NCI-H345 (cell line): Measurements from ENCODE around the gene MT1M.
A peak's percentile ranks its signal among the peaks of the same experiment; 100 is the strongest.
"Not testable (repeated sequence)": the region's sequence is repeated elsewhere in the genome, so short reads cannot be mapped to it uniquely, and the experiment has no call there.

ENCODE experiments used
- DNase-seq: peaks from one replicate; lab custom pipeline; 2025; lab: John Stamatoyannopoulos, UW

MT1M gene

GRCh38 chr16:56674570-56674969 is 42.1 kb downstream of the MT1M start:
- not testable (repeated sequence) for DNase-seq

- no peak for DNase-seq
Observed at GRCh38 chr16:56675685-56676210, 43.3 kb downstream of the MT1M start.

GRCh38 chr16:56677474-56677873 is 45.0 kb downstream of the MT1M start:
- DNase-seq, result no peak

DNA sequence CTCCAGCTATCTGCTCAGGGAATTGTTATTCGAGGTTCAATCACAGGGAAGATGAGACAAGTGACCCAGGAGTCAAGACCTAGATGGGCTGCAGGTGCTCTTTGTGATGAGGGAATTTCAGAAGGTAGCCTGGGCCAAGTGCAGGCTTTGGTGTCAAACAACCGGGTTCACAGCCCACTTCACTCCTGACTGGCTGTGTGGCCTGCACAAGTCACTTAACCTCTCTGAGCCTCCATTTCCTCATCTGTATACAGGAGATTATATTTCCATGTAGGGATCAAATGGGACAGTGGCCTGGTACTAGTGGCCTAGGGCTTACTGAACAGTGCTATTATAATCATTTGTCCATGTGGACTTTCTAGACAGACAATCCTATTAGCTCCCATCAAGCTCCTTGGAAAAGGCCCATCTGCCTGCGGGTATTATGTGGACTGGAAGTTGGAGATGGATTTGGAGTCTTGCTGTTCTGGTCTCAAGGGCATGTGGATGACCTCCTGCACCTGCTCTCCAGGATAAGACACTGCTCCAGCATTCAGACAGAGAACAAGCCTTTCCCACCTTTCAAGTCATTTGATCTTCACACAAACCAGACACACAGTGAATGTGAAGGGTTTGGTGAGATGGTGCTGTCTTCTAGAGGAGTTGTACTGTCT is 46.7 kb downstream of the MT1M start:
- DNase-seq, result no peak

- DNase-seq, result no peak
Observed at GRCh38 chr16:56679818-56680217, 47.4 kb downstream of the MT1M start.

- peak; percentile 79 for DNase-seq
Observed at GRCh38 chr16:56681939-56682702, 49.7 kb downstream of the MT1M start, which contains the start of gene MT1X. MT1X (plus strand) TSS chr16:56682470; CDS start chr16:56682541, 71 bp downstream.

DNA sequence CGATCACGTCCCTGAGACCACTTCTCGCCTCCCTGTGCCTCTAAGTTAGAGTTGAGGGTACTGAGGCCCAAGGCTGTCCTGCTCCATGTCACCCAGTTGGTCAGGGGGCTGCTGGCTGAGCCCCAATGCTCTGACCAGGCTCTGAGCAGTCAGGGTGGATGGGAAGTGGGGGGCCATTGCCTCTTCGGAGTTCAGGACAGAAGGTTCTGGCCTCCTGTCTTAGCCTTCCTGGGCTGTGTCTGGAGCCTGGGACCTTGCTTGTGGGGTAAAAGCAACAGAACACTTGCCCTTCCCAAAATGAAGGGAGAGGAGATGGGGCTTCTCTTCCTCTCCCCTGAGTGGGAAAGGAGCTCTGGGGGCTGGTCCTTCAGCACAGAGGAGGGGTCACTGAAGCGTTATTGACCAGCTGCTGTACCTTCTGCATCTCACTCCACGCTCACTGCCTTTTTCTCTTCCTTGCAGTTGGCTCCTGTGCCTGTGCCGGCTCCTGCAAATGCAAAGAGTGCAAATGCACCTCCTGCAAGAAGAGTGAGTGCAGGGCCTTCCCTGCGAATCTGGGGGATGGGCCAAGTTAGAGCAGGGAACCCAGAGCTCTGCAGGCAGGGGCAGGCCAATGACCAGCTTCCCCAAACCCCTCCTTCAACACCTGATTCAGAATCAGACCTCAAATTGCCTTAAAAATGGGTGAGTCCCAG is 50.4 kb downstream of the MT1M start:
- DNase-seq, result no peak
